ENCODE measurements around the gene ITGB5.

ITGB5 gene

DNA sequence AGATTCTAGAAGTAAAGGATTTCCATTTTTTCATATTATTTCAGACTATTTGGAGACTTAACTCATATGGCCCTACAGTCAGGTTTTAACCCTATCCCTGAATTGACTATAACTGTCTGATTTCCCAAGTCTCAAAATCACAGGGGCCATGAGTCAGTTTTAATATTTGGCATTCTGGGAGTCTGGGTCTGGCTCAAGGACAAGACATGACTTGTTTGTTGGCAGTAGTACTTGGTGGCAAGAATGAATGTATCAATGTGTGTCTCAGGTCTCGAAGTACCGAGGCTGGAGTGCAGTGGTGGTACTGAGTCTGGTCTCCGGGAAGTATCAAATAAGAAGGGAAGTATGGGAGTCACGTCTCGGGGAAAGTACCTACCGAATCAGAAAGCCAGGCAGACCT lies 146.1 kb downstream of the ITGB5 start:
- no peaks in the 10 kb centered on the region for H3K27me3 Mint-ChIP-seq
- H3K4me3 Mint-ChIP-seq = no peak overlapping the region
- H3K36me3 Mint-ChIP-seq (ENCODE audit: low read depth) = peaks cover 84% of the 10 kb centered on the region
- peaks cover 12% of the 10 kb centered on the region for H3K4me1 Mint-ChIP-seq (ENCODE audit: low read depth)
- H3K27ac Mint-ChIP-seq = no peak overlapping the region
- H3K9me3 Mint-ChIP-seq = no peaks in the 10 kb centered on the region
- intact Hi-C loops (cut with micrococcal nuclease) = no loop called here

GRCh38 chr3:124731760-124732159 lies 155.4 kb downstream of the ITGB5 start:
- Mint-ChIP-seq H3K4me1 (ENCODE audit: low read depth) (peaks cover 21% of the 10 kb centered on the region), H3K27me3 (peaks cover 15% of the 10 kb centered on the region), H3K27ac (no peak overlapping the region), H3K9me3 (no peaks in the 10 kb centered on the region), H3K4me3 (no peak overlapping the region), H3K36me3 (ENCODE audit: low read depth) (peaks cover 17% of the 10 kb centered on the region)
- intact Hi-C loops (cut with micrococcal nuclease) = no loop called here

DNA sequence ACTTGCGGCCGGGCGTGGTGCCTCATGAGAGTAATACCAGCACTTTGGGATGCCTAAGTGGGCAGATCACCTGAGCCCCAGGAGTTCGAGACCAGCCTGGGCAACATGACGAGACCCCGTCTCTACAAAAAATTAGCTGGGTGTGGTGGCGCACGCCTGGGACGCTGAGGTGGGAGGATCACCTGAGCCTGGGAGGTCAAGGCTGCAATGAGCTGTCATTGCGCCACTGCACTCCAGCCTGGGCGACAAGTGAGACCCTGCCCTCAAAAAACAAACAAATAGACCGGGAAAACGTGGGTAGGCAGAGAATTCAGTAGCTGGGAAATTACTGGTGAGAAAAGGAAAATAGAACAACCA lies 156.2 kb downstream of the ITGB5 start:
- peak overlapping the region; percentile 99 for H3K27ac Mint-ChIP-seq
- H3K36me3 Mint-ChIP-seq (ENCODE audit: low read depth) = peaks cover 17% of the 10 kb centered on the region
- intact Hi-C loops (cut with micrococcal nuclease) = no loop called here

GRCh38 chr3:124730129-124730940 lies 156.8 kb downstream of the ITGB5 start, which contains the start of gene UMPS:
Gene UMPS, plus strand, starts transcription at chr3:124730452. Its CDS starts 20 bp downstream, at chr3:124730472.
- peaks cover 11% of the 10 kb centered on the region for H3K36me3 Mint-ChIP-seq (ENCODE audit: low read depth)
- intact Hi-C loops (cut with micrococcal nuclease) = no loop called here
- H3K27ac Mint-ChIP-seq = peak within 1 kb of the TSS; percentile 99
- peaks cover 21% of the 10 kb centered on the region for H3K4me1 Mint-ChIP-seq (ENCODE audit: low read depth)
- H3K9me3 Mint-ChIP-seq = no peaks in the 10 kb centered on the region
- H3K27me3 Mint-ChIP-seq = peaks cover 17% of the 10 kb centered on the region
- peak within 1 kb of the TSS; percentile 99 for H3K4me3 Mint-ChIP-seq

More for the DNA sequence above, 156.2 kb downstream of the ITGB5 start:
- peaks cover 21% of the 10 kb centered on the region for H3K4me1 Mint-ChIP-seq (ENCODE audit: low read depth)
- no peaks in the 10 kb centered on the region for H3K9me3 Mint-ChIP-seq
- H3K4me3 Mint-ChIP-seq = peak overlapping the region; percentile 99
- H3K27me3 Mint-ChIP-seq = peaks cover 17% of the 10 kb centered on the region

DNA sequence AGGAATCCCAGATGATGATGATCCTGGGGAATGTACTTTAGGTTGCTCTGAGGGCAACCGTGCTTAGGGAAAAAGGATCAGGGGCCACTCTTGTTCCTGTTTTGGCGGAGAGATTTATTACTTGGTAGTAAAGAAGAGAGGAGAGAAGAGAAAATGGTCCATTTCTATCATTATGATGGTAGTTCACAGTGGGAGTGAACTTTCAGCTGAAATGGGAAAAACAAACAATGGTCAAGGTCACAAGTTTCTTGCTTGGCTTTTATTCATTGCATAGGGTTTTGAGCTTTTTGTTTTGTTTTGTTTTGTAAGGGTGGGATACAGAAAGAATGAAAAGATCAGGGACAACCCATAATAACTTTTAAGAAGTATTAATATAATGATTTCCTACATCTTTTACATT lies 164.6 kb downstream of the ITGB5 start:
- H3K36me3 Mint-ChIP-seq (ENCODE audit: low read depth) = no peaks in the 10 kb centered on the region
- no peaks in the 10 kb centered on the region for H3K4me1 Mint-ChIP-seq (ENCODE audit: low read depth)
- no peak overlapping the region for H3K27ac Mint-ChIP-seq
- H3K9me3 Mint-ChIP-seq = no peaks in the 10 kb centered on the region
- intact Hi-C loops (cut with micrococcal nuclease) = no loop called here
- peaks cover 40% of the 10 kb centered on the region for H3K27me3 Mint-ChIP-seq
- H3K4me3 Mint-ChIP-seq = no peak overlapping the region

DNA sequence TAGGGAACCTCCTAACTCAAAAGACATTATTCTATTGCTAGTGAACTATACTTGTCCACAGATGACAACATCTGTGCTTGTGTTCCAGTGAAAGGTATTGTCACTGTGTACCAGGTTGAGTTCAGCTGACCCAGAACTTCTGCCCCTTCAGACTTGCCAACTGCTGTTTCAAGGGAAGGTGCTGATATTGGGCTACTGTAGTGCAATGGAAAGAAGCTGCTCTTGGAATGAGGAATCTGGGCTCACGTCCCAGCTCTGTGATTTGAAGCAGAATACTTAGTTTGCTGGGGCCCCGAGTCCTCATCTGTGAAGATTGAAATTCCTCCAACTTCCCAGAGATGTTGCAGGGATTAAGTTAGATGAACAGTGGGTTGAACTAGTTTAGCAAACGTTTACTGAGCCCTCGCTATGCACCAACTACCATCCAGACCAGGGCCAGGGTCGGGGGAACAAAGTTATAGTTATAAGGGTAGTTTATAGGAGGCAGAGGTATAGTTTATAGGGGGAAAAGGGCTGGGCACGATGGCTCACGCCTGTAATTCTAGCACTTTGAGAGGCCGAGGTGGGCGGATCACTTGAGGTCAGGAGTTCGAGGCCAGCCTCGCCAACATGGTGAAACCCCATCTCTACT lies 172.8 kb downstream of the ITGB5 start:
- Mint-ChIP-seq H3K4me3 (no peak overlapping the region), H3K27me3 (peaks cover 38% of the 10 kb centered on the region), H3K27ac (no peak overlapping the region), H3K36me3 (ENCODE audit: low read depth) (no peaks in the 10 kb centered on the region), H3K9me3 (no peaks in the 10 kb centered on the region), H3K4me1 (ENCODE audit: low read depth) (no peaks in the 10 kb centered on the region)
- intact Hi-C loops (cut with micrococcal nuclease) = no loop called here

Data from dendritic cell treated with granulocyte-macrophage colony-stimulating factor and Interleukin-4, amounts not matched to agents 40 ng/mL and 50 ng/mL, for 4 days (primary cell).